ENCODE data around the gene SLC25A21. TPM values are rescaled to one million over a fixed set of nuclear protein-coding genes. Genes with fewer than 3 reads are reported as not detected.
"Not testable (repeated sequence)": the region's sequence is repeated elsewhere in the genome, so short reads cannot be mapped to it uniquely, and the experiment has no call there.

Gene SLC25A21
- total RNA-seq, 1 donor from 2014 or later, result 2.3 TPM

DNA sequence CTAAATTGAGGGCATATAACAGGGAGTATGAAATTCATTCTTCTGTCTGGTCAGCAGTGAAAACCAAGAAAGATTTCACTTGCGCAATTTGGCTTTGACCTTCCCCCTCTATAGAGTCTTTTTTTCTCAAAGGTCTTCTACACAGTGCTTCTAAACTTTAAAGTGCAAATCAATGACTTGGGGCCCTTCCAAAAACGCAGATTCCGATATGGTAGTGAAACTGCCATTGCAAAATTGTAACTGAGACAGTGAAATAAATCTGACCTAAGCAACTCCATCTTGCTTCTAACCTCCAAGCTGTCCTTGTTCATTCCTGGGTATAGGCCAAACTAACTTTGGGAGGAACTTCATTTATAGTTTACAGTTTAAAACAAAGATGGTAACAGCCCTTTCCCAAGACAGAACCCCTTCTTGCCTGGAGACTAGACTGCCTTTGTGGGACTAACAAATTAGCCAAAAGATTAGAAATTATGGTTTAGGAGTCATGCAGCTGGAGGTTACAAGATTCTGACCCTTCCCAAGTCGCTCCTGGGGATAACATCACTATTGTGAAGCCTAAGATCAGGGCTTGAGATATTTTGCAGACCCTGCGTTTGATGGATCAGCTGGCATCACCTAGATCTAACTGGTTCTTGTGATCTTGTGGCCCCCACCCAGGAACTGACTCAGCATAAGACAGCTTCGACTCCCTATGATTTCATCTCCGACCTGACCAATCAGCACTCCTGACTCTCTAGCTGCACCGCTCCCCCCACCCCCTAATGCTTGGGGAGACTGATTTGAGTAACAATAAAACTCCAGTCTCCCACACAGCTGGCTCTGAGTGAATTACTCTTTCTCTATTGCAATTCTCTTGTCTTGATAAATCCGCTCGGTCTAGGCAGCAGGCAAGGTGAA lies 5.0 kb downstream of the SLC25A21 start:
- TF ChIP-seq CTCF (IDR thresholded peaks at IDR 0.05; ENCODE audit: unreplicated experiment), result no peak
- H3K27me3 Mint-ChIP-seq (ENCODE audit: low read depth), result no peaks in the 10 kb centered on the region
- no peak overlapping the region for H3K27ac Mint-ChIP-seq
- H3K36me3 Mint-ChIP-seq, result peaks cover under 1% of the 10 kb centered on the region
- no peak for DNase-seq (ENCODE audit: low spot score in 2 of 2, unreplicated experiment in 2 of 2)
- H3K9me3 Mint-ChIP-seq, result peaks cover 1% of the 10 kb centered on the region
- no peak overlapping the region for H3K4me3 Mint-ChIP-seq
- H3K4me1 Mint-ChIP-seq, result peaks cover 5% of the 10 kb centered on the region

DNA sequence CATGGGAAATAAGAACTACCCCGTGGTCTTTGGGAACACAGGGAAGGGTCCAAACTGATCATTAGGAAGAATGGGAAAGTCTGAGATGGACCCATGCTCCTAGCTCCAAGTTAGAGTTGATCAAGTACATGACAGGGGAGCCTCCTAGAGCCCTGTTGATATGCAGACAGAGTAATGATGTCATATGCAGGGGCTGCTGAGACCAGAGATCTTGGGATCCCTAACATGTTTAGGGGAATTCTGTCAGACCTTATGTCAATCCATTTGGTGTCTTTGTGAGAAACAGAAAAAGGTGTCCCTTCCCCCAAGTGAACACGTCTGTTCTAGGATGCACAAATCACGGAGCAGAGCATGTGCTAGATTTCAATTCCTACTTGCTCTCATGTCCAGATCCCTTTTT lies 6.6 kb downstream of the SLC25A21 start:
- no peaks in the 10 kb centered on the region for H3K27me3 Mint-ChIP-seq (ENCODE audit: low read depth)
- H3K27ac Mint-ChIP-seq, result no peak overlapping the region
- peaks cover 2% of the 10 kb centered on the region for H3K4me1 Mint-ChIP-seq
- DNase-seq (ENCODE audit: low spot score in 2 of 2, unreplicated experiment in 2 of 2), result no peak
- H3K36me3 Mint-ChIP-seq, result peaks cover 6% of the 10 kb centered on the region
- no peak for TF ChIP-seq CTCF (IDR thresholded peaks at IDR 0.05; ENCODE audit: unreplicated experiment)
- H3K9me3 Mint-ChIP-seq, result peaks cover 12% of the 10 kb centered on the region
- H3K4me3 Mint-ChIP-seq, result no peak overlapping the region

DNA sequence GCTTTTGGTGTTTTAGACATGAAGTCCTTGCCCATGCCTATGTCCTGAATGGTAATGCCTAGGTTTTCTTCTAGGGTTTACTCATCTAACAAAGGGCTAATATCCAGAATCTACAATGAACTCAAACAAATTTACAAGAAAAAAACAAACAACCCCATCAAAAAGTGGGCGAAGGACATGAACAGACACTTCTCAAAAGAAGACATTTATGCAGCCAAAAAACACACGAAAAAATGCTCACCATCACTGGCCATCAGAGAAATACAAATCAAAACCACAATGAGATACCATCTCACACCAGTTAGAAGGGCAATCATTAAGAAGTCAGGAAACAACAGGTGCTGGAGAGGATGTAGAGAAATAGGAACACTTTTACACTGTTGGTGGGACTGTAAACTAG lies 10.1 kb downstream of the SLC25A21 start:
- not testable (repeated sequence) for H3K36me3 Mint-ChIP-seq; H3K4me3 Mint-ChIP-seq; H3K27ac Mint-ChIP-seq; H3K4me1 Mint-ChIP-seq; DNase-seq (ENCODE audit: low spot score in 2 of 2, unreplicated experiment in 2 of 2)
- Mint-ChIP-seq H3K27me3 (ENCODE audit: low read depth) (peaks cover 13% of the 10 kb centered on the region), H3K9me3 (peaks cover 35% of the 10 kb centered on the region)

DNA sequence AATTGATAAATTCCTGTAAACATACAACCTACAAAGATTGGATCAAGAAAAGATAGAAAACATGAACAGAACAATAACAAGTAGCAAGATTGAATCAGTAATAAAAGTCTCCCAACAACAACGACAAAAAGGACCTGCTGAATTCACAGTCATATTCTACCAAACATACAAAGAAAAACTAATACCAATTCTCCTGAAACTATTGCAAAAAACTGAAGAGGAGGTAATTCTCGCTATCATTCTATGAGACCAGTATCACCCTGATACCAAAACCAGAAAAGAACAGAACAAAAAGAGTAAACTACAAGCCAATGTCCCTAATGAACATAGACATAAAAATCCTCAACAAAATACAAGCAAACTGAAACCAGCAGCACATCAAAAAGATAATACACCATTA lies 14.4 kb downstream of the SLC25A21 start:
- Mint-ChIP-seq H3K9me3 (peaks cover 49% of the 10 kb centered on the region), H3K36me3 (peaks cover 11% of the 10 kb centered on the region), H3K4me3 (no peak overlapping the region), H3K27ac (no peak overlapping the region), H3K27me3 (ENCODE audit: low read depth) (peaks cover 21% of the 10 kb centered on the region), H3K4me1 (no peaks in the 10 kb centered on the region)
- no peak for TF ChIP-seq CTCF (IDR thresholded peaks at IDR 0.05; ENCODE audit: unreplicated experiment)
- DNase-seq (ENCODE audit: low spot score in 2 of 2, unreplicated experiment in 2 of 2), result no peak

GRCh38 chr14:37153483-37153882 lies 18.9 kb downstream of the SLC25A21 start:
- Mint-ChIP-seq H3K9me3 (peaks cover 15% of the 10 kb centered on the region), H3K27ac (no peak overlapping the region), H3K36me3 (peaks cover 1% of the 10 kb centered on the region), H3K27me3 (ENCODE audit: low read depth) (peaks cover 20% of the 10 kb centered on the region), H3K4me1 (no peaks in the 10 kb centered on the region), H3K4me3 (no peak overlapping the region)
- no peak for DNase-seq (ENCODE audit: low spot score in 2 of 2, unreplicated experiment in 2 of 2)
- TF ChIP-seq CTCF (IDR thresholded peaks at IDR 0.05; ENCODE audit: unreplicated experiment), result no peak

GRCh38 chr14:37153005-37153404 lies 19.4 kb downstream of the SLC25A21 start:
- no peaks in the 10 kb centered on the region for H3K4me1 Mint-ChIP-seq
- peaks cover 17% of the 10 kb centered on the region for H3K27me3 Mint-ChIP-seq (ENCODE audit: low read depth)
- no peak overlapping the region for H3K27ac Mint-ChIP-seq
- DNase-seq (ENCODE audit: low spot score in 2 of 2, unreplicated experiment in 2 of 2), result no peak
- H3K36me3 Mint-ChIP-seq, result peaks cover 1% of the 10 kb centered on the region
- peaks cover 14% of the 10 kb centered on the region for H3K9me3 Mint-ChIP-seq
- no peak for TF ChIP-seq CTCF (IDR thresholded peaks at IDR 0.05; ENCODE audit: unreplicated experiment)
- H3K4me3 Mint-ChIP-seq, result no peak overlapping the region
